Measurements from ENCODE around the gene WDR74.
"Not testable (repeated sequence)": the region's sequence is repeated elsewhere in the genome, so short reads cannot be mapped to it uniquely, and the experiment has no call there.

The WDR74 gene

DNA sequence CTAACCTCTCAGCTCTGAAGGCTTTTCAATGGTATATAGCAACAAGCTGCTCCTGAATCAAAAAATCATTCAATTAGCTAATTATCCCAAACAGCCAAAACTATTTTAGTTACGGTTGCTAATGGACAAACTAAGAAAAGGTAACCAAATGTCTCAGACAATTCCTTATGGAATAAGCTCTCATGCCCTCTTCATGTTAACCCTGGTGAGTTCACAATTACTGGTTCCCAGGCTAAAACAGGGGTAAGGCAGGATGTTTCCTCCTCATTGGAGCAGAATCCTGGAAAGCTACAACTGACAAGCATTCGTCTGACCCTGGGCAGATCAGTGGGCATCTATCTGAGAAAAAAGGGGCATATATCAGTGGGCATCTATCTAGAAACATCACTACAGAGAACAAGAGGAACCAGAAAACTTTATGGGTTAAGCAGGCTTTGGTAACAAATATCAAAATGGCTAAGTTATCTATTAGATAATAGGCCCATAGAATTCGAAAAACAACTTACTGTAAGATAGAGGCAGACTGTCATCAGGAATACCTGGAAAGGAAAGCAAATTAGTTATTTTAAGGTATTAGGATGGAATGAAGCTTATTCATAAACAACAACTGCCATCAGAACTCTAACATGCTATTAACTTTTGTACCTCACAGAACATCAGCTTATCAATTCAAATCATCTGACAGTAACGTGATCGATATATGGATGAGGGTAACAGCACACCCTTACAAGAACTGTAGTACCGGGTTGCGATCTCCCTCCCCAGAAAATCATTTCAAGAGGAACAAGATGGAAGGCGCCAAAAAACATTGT, 14.8 kb upstream of the WDR74 start:
- DNase-seq = peak in 1 of 2 experiments; percentile 61
- no peak for TF ChIP-seq GATA1 (IDR thresholded peaks at IDR 0.05; ENCODE audit: low read depth, low read length)
- TF ChIP-seq POLR2A (IDR thresholded peaks at IDR 0.05; ENCODE audit: low read length) = no peak

DNA sequence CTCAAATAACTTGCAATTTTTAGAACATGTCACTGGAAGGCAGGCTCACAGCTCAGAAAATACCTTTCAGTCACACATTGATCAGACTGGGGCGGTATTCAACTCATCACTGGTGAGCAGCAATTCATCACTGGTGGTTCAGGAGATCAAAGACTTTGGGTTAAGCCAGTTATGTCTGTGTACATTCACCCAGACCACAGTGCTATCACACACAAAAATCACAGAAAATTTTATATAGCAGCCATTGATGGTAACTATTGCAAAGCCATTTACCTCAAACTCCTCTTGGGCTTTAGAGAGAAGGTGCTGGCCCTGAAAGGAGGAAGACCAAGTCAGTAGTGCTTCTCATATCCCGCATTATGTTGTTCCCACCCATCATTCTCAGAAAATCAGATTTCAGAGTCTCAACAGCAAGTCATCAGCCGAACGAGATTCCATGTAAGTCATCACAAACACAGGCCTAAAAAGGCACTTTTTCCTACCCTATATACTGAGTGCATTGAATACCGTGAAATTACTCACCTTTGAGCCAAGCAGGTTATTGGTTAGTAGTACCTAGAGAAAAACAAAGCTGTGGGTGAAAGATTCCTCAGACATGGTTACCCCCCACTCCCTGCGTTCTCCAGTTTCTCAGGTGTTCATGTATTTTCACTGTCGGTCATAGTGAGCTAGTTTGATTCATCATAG, 14.0 kb upstream of the WDR74 start:
- TF ChIP-seq POLR2A (IDR thresholded peaks at IDR 0.05; ENCODE audit: low read length) (no peak), GATA1 (IDR thresholded peaks at IDR 0.05; ENCODE audit: low read depth, low read length) (no peak)
- DNase-seq = no peak

DNA sequence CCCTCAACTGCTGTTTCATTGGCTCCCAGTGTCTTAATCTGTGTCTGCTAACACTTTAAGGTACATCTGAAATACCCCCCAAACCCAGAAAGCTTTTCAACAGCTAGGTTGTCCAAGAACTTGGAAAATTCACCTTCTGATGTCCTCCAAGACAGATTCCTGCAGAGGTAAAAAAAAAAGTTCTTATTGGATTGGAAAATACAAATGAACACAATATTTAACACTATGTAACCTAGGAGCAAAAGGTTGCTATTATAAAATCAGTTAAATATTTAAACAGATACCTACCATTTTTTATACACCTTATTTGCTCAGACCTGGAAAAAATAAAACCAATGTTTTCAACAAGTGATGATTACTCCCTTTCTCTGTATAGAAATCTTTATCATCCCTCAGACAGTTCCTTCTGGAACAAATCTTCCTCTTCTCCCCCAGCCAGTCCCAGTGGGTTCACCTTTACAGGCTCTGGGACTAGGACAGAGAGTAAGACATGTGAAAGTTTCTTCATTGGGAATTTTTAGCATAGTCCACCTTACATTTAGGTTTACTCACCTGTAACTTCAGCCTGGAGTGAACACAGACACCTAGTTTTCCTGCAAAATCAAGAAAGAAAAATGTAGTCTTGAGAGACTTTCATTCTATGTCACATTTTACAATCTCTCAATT, 13.3 kb upstream of the WDR74 start:
- DNase-seq = no peak
- TF ChIP-seq POLR2A (IDR thresholded peaks at IDR 0.05; ENCODE audit: low read length) = no peak
- TF ChIP-seq GATA1 (IDR thresholded peaks at IDR 0.05; ENCODE audit: low read depth, low read length) = no peak

DNA sequence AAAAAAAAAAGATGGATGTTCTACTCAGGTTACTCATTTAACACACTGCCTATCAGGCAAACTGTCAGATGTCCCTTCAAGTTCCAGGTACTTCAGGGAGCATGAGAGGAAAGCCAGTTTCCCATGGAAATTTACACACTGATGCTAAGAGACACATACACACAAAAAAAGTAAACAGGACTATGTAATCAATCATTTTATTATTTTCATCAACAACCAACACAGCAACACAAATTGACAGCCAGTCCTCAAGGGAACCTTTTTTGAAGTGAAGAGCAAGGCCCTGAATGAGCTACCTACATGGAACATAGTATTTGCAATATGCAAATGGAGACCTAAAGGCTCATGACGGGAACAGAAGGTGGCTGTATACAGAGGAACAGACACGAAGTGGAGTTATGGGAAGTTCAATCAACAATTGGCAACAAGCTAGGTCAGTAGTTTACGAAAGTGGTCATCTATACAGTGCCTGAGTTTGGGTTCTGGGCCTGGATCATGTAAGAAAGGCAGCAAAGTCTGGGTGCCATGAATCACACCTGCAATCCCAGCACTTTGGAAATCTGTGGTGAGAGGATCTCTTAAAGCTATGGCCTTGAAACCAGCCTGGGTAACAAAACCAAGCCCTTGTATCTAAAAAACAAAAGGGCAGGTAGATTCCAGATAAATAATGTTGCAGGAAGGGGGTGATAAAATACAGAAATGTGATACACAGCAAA, 12.6 kb upstream of the WDR74 start:
- TF ChIP-seq POLR2A (IDR thresholded peaks at IDR 0.05; ENCODE audit: low read length) (no peak), GATA1 (IDR thresholded peaks at IDR 0.05; ENCODE audit: low read depth, low read length) (no peak)
- peak in 1 of 2 experiments; percentile 59 for DNase-seq

DNA sequence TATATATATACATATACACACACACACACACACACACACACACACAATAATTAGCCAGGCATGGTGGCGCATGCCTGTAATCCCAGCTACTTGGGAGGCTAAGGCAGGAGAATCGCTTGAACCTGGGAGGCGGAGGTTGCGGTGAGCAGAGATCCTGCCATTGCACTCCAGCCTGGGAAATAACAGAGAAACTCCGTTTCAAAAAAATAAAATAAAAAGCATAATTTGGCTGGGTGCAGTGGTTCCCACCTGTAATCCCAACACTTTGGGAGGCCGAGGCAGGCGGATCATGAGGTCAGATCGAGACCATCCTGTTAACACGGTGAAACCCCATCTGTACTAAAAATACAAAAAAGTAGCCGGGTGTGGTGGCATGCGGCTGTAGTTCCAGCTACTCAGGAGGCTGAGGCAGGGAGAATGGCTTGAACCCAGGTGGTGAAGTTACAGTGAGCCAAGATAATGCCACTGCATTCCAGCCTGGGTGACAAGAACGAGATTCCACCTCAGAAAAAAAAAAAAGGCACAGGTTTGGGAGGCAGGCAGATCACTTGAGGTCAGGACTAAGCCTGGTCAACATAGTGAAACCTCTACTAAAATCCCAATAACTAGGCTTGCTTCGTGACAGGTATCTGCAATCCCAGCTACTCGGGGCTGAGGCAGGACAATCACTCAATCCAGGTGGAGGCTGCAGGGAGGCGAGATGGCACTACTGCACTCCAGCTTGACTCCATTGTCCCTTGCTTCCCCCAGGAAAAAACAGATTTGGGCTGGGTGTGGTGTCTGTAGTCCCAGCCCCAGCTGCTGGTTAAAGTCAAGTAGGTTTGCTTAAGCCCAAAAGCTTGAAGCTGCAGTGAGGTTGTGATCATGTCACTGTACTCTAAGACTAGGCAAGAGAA, 11.8 kb upstream of the WDR74 start:
- peak in 1 of 2 experiments; percentile 59 for DNase-seq
- TF ChIP-seq POLR2A (IDR thresholded peaks at IDR 0.05; ENCODE audit: low read length) = peak; percentile 88
- TF ChIP-seq GATA1 (IDR thresholded peaks at IDR 0.05; ENCODE audit: low read depth, low read length) = no peak

DNA sequence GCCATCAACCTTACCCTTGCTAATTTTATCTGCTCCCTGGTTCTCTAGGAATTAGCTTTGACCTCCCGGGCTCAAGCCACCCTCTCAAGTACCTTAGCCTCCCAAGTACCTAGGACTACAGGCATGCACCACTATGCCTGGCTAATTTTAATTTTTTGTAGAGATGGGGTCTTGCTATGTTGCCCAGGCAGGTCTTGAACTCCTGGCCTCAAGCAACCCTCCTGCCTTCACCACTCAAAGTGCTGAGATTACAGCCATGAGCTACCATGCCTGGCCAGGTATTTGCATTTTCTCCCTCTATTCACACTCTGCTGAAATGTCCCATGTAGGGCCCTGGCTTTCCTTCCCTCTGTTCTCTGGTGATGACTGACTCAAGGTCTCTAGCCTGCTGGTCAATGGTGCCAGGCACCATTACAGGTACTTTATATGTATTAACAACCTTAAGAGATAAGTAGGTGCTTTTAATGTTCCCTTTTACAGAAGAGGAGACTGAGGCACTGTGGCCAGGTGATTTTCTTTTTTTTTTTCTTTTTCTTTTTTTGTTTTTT, 8.5 kb upstream of the WDR74 start:
- DNase-seq = no peak
- TF ChIP-seq GATA1 (IDR thresholded peaks at IDR 0.05; ENCODE audit: low read depth, low read length) = no peak
- no peak for TF ChIP-seq POLR2A (IDR thresholded peaks at IDR 0.05; ENCODE audit: low read length)

DNA sequence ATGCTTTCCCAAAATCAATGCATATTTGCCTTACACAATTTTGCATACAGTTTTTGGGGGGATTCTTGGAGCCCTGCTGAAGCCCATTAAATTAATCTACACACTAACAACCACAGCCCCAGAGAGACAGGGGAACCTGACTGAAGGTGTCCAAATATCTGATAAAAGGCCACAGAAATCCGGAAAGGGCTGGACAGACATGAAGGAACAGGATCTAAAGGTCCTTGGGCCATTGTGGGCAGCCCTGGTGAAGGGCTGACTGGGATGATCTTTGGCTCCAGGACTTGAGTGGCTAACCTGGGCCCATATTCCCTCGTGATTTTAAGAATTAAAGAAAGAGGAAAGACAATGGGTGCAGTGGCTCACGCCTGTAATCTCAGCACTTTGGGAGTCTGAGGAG, 6.8 kb upstream of the WDR74 start:
- DNase-seq = no peak
- TF ChIP-seq GATA1 (IDR thresholded peaks at IDR 0.05; ENCODE audit: low read depth, low read length) (no peak), POLR2A (IDR thresholded peaks at IDR 0.05; ENCODE audit: low read length) (no peak)

DNA sequence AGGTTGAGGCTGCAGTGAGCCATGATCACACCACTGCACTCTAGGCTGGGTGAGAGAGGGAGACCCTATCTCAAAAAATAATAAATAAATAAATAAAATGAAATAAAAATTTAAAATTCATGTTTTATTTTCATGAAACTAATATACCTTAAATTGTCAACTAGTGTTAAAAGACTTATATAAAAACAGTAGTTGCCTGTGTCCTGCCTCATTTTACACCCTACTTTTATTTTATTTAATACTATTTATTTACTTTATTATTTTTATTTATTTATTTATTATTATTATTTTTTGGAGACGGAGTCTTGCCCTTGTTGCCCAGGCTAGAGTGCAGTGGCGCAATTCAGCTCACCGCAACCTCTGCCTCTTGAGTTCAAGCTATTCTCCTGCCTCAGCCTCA, 4.8 kb upstream of the WDR74 start:
- no peak for TF ChIP-seq GATA1 (IDR thresholded peaks at IDR 0.05; ENCODE audit: low read depth, low read length)
- TF ChIP-seq POLR2A (IDR thresholded peaks at IDR 0.05; ENCODE audit: low read length) = no peak
- DNase-seq = no peak

DNA sequence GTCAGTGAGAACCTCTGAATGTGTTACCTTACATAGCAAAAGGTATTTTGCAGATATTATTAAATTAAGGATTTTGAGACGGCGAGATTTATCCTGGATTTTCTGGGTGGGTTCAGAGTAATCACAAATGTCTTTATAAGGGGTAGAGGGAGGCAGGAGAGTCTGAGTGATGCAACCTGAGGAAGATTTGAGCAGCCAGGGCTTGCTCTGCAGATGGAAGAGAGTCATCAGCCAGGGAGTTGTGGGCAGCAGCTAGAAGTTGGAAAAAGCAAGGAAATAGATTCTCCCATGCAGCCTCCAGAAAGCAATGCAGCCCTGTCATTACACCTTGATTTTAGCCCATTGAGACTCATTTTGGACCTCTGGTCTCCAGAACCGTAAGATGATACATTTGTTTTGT, 4.1 kb upstream of the WDR74 start:
- DNase-seq = no peak
- TF ChIP-seq GATA1 (IDR thresholded peaks at IDR 0.05; ENCODE audit: low read depth, low read length) = no peak
- no peak for TF ChIP-seq POLR2A (IDR thresholded peaks at IDR 0.05; ENCODE audit: low read length)

DNA sequence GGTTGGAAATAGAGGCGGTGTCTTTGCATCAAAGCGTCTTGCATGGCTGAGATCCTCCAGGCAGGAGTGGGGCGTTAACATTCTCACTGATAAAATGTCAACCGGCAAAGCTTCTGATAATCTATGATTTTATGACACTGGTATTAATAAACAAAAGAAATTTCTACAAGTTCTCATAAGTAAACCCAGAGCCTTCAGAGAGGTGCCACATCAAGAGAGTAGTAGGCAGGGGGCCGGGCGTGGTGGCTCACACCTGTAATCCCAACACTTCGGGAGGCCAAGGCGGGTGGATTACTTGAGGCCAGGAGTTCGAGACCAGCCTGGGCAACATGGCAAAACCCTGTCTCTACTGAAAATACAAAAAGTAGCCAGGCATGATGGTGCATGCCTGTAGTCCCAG, 3.5 kb upstream of the WDR74 start:
- DNase-seq = not testable (repeated sequence)

DNA sequence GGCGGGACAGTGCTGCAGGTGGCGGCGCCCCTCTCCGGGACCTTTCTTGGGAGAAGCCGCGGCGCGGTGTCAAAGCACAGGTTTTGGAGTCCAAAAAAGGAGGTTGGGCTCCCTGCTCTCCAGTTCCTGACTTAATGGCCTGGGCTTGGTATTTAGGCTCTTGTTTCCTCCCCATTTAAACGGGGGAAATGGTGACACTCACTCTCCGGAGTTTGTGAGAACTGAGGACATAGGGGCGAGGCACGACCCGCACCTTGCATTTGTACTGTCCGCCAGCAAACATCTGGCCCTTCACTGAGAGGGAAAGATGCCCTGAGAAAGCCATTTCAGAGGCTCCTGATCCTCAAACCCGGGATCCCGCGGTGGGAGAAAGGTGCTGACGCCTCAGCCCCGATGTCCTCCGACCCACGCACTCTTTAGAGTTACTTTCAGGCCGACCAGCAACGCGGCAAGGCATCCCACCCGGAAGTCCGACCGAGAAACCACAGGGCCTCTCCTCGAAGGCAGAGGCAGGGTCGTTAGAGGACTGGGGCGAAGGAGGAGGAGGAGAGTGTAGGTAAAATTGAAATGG, 2.9 kb upstream of the WDR74 start:
- no peak for DNase-seq
- TF ChIP-seq POLR2A (IDR thresholded peaks at IDR 0.05; ENCODE audit: low read length) = no peak
- TF ChIP-seq GATA1 (IDR thresholded peaks at IDR 0.05; ENCODE audit: low read depth, low read length) = no peak

DNA sequence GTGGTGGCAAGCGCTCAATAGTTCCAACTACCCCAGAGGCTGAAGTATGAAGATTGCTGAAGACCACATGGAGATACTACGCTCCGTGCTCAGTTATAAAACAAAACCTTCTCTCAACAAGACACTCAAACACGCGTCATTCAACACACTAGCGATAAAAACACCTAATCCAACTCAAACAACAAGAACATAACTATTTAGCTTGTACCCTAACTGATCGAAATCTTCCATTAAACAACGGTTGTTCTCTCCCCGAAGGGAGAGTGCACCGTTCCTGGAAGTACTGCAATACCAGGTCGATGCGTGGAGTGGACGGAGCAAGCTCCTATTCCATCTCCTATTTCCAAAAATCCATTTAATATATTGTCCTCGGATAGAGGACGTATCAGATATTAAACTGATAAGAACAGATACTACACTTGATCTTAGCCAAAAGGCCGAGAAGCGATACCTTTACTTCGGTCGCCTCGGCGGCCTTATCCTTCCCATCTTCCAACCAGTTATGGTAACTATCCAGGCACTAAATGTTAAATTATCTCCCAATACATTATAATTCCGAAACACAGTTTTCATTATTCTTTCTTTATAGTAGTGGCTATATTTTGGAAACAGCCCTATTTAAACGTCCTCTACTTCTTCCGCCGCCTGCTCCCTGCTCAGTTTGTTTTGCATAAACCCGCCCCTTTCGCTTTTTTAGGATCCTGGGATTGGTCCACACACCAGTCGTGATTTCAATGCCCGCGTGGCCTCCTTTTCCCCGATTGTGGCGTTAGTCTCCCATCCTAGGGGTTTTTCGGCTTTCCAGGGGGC, 2.2 kb upstream of the WDR74 start:
- TF ChIP-seq GATA1 (IDR thresholded peaks at IDR 0.05; ENCODE audit: low read depth, low read length) (no peak), POLR2A (IDR thresholded peaks at IDR 0.05; ENCODE audit: low read length) (peak; percentile 100)
- DNase-seq = peak; percentile 95 to 97

DNA sequence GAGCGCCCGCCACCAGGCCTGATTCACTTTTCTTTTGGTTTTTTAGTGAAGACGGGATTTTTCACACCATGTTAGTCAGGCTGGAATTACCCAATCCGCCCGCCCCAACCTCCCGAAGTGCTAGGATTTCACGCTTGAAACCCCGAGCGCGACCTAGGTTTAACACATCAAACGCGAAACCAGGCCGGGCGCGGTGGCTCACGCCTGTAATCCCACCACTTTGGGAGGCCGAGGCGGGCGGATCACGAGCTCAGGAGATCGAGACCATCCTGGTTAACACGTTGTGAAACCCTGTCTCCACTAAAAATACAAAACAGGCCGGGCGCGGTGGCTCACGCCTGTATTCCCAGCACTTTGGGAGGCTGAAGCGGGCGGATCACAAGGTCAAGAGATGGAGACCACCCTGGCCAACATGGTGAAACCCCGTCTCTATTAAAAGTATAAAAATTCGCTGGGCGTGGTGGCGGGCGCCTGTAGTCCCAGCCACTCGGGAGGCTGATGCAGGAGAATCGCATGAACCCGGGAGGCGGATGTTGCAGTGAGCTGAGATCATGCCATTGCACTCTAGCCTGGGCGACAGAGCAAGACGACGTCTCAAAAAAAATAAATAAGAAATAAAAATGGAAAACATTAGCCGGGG, 1.5 kb upstream of the WDR74 start:
- DNase-seq = peak; percentile 73 to 88
